GM18868 (cell line): ENCODE data around the gene FAM181A.

ENCODE experiments used
- ATAC-seq: cut with Tn5 transposase; IDR thresholded peaks from one replicate; pipeline ENCODE4 v1.9.1; 2021; ENCODE audit warnings: mild to moderate bottlenecking, moderate library complexity; ENCODE audit not compliant: unreplicated experiment

FAM181A gene

DNA sequence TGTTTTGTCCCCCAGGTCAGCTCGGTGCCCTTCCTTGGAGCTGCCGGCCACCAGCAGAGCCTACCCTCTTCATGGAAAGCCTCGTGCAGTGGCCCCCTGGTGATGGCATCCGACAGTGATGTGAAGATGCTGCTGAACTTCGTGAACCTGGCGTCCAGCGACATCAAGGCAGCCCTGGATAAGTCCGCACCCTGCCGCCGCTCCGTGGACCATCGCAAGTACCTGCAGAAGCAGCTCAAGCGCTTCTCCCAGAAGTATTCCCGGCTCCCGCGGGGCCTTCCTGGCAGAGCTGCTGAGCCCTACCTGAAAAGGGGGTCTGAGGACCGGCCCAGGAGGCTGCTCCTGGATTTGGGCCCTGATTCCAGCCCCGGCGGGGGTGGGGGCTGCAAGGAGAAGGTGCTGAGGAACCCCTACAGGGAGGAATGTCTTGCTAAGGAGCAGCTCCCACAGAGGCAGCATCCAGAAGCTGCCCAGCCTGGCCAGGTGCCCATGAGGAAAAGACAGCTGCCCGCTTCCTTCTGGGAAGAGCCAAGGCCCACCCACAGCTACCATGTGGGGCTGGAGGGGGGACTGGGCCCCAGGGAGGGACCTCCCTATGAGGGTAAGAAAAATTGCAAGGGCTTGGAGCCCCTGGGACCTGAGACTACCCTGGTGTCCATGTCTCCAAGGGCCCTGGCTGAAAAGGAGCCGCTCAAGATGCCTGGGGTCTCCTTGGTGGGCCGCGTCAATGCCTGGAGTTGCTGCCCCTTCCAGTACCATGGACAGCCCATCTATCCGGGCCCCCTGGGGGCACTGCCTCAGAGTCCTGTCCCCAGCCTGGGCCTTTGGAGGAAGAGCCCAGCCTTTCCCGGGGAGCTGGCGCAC, 1.3 kb downstream of the FAM181A start:
- ATAC-seq = no peak

DNA sequence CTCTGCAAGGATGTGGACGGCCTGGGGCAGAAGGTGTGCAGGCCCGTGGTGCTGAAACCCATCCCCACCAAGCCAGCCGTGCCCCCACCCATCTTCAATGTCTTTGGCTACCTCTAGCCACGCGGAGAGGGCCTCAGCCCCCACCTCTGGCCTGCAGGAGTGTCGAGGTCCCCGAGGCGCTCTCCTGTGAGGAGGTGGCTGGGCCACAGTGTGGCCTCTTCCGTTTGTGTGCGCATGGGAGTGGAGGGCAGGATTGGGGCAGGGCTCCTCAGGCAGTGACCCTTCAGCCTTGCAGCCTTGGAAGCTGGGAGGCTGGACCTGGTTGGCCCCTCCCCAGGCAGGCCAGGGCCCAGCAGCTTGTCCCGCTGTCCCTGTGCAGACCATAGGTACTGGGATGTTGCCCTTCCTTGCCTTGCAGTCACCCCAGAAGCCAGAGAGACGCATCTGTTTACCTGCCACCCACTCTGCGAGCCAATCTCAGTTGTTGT, 1.9 kb downstream of the FAM181A start:
- no peak for ATAC-seq

DNA sequence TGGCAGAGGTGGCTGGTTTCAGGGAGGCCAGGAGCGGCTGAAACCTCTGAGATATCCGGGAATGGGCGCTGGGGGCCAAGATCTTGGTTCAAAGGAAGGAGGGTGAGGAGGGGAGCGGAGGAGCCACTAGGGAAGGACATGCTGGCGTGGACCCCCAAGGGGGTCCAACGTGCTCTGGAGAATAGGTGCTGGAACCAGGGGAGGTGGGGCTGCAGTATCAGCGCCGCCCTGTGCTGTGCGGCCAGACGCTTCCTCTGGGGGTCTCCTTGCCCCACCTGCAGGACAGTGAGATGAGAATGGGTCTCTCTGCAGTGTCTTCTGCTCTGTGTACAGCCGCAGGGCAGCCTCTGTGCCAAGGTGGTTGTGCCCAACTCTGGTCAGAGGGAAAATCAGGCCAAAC, 2.5 kb downstream of the FAM181A start:
- ATAC-seq = no peak

DNA sequence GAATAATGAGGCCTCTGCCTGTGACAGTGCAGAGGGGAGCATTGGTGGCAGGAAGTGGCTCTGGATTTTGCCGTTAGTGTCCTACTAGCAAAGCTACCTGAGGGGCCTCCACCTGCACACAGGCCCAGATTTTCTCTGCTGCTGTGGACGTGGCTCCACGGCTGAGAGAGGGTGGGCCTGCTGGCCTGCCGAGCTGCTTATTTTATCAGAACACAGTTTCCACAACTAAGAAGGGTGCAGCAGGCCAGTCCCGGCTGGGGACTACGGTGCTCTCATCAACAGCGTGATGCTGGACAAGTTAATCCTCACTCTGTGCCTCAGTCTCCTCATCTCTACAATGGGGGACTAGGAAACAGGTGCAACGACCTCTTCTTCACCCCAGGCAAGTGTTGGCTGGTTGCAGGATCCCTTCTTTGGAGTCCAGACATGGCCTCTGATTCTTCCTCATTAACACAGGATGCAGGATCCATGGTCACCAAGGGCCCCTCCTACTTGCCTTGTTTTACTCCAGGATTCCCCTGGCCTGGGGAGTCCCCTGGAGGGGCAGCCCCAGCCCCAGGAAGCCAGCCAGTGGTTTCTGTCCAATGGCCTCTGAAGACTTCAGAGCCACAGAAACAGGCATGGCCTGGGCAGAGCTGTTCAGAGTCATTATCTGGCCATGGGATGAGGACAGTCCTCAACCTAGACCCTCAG, 3.3 kb downstream of the FAM181A start:
- ATAC-seq = no peak

DNA sequence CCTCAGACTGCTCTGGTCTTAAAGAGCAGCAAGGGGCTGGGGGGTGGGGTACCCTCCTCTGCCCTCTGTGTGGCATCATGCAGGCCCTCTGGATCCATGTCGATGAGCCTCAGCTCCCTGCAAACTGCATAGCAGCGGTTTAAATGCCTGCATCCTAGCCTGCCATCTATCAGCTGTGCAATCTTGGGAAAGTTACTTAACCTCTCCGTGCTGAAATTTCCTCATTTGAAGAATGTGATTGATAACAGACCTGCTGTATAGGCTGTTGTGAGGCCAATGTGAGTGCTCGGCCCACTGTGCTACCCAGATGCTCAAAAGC, 3.8 kb downstream of the FAM181A start:
- ATAC-seq = no peak

DNA sequence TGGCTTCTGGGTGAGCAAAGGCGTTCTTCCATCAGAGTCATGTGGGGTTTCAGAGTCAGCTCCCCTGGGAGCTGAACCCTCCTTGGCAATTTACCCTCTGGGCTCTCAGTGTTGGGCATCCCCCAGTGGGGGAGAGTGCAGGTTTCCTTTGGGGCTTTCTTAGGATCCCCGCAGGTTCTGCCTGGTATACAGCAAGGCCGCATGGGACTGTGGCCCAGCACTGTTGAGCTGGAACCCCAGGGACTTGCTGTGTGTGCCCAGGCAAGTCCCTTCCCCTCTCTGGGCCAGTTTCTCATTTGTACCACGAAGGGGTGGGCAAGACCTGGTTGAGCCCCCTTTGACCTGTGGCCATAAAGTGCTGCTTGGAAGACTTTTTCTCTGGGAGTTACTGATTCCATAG, 5.5 kb downstream of the FAM181A start:
- no peak for ATAC-seq

DNA sequence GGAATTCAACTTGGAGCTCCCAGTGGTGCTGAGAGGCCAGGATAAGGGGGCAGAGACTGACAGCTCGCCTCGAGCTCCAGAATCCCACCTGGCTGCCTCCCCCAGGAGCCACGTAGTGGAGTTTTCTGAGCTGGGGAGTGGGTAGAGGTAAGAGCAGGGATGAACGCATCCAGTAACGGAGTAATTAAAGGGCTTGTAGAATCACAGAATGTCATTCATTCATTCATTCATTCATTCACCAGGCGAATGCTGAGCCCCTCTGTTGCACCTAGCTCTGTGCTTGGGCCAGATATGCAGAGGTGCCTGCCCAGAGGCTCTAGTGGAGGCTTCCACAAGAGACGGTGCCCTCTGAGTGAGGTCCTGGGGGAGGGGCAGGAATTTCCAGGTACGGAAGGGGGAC, 8.1 kb downstream of the FAM181A start:
- no peak for ATAC-seq

DNA sequence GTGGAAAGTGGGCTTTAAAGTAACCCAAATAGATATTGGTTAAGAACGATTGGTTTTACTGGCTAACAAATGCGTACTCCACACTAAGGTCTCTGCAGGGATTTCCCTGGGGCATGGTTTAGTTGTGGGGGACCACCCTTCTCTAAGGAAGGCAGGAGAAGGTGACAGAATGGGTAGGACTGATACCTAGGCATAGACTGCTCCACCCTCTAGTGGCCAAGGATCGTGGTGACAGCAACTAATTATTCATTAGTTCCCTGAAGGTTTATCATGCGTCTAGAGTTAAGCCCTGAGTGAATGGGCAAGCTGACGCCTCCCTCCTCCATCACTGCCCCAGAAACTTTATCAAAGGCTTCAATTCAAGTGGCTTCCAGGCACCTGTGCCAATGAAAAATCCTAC, 9.1 kb downstream of the FAM181A start:
- ATAC-seq = no peak

DNA sequence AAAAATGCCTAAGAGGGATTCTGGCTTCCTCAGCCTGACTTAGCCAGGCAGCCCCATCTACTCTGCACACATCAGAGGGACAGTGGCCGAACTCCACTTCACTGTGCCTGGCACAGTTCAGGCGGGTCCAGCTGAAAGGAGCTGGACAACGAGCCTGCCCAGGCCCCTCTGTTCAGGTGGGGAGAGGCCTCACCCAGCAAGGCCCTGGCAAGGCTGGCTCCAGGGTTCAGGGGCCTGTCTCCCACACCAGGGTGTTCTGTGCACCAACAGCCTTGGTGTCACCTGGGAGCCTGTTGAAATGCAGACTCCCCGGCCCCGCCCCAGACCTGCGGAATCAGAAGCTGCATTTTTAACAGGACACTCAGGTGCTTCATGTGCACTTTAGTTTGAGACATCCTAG, 9.8 kb downstream of the FAM181A start:
- no peak for ATAC-seq

DNA sequence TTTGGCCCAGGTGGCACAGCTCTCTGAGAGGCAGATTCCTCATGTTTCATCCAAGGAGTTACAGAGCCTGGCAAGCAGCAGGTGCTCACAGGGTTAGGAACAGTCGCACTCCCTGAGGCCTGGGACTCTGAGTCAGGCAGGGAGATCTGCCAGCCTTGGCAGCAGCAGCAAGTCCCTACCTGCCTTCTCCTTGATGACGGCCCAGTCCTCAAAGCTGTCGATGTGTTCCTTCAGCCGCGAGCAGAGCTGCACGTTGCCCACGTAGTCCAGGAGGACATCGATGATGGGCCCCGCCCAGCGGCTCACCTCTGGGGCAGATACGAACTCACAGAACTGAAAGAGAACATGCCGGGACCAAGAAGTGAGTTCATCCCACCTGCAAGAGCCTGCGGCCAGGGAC, 10.4 kb downstream of the FAM181A start:
- ATAC-seq = no peak

DNA sequence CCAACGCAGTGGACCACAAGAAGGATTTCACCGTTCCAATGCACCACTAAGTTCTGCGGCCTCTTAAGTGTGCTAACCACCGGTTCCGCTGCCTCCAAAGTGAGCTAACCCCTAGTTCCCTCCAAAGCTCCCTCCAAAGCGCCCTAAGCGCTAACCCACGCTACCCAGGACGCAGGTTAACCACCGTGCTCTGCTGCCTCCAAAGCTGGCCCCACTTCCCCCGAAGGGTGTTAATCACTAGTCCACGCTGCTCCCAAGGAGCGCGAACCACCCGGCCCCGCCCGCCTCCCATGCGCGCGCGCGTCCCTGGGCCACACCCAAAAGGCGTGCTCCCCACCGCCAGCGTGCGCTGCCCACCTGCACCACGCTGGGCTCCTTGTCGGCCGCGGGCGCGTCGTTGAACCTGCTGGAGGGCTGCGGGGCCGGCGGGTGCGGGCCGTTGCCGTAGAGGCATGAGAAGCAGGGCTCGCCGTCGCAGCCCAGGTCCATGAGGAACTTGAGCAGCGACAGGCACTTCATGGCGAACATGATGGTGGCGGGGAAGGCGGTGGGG, 11.7 kb downstream of the FAM181A start:
- no peak for ATAC-seq

DNA sequence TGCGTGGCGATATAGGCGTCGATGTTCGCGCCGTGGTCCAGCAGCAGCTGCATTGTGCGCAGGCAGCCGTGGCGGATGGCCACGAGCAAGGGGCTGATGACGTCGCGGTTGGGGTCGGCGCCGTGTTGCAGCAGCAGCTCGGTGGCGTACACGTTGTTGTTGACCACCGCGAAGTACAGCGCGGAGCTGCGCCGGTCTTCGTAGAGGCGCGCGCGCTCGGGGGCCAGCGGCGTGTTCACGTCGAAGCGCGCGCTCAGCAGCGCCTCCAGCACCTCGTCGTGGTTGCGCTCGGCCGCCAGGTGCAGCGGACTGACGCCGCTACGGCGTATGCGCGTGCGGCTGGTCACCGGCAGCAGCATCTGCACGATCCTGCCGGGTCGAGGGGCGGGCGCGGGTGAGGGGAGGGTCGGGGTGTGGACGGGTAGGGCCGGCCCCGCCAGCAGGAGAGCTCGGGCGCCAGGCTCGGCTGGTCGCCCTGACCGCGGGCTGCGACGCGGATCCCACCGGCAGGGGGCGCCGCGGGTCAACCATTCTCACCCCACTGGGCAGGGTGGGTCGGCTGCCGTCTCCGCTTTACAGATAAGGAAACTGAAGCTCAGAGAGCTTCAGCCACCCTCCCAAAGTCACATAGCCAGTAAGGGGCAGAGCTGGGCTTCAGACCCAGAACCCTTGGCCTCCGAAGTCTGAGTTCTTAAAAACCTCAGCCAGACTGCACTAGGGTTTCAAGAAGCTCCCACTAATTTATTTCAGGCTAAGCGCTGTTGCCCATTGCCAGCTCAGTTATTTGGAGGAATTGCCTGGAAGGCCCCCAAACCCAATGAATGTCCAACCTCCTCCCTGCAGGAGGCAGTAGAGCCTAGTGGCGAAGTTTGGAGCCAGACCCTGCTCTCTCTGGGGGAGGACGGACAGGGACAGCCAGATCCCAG, 12.4 kb downstream of the FAM181A start:
- peak; percentile 93 for ATAC-seq

DNA sequence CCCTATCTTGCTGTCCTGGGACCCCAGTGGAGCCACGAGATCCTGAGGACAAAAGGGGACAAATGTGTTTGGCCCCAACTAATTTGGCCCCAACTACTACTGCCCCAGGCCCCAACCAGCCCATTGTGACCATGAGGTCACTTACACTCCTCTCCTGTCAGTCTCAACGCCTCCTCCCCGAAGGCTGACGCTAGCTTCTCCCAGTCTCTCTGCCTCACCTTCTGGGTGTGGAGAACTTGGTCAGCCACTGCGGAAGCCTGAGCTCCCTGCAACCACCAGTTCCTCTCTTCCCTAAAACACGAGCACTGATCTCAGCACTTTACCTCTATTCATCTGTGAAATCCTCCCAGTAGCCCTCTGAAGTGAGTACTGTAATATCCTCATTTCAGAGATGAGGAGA, 13.3 kb downstream of the FAM181A start:
- ATAC-seq = no peak

DNA sequence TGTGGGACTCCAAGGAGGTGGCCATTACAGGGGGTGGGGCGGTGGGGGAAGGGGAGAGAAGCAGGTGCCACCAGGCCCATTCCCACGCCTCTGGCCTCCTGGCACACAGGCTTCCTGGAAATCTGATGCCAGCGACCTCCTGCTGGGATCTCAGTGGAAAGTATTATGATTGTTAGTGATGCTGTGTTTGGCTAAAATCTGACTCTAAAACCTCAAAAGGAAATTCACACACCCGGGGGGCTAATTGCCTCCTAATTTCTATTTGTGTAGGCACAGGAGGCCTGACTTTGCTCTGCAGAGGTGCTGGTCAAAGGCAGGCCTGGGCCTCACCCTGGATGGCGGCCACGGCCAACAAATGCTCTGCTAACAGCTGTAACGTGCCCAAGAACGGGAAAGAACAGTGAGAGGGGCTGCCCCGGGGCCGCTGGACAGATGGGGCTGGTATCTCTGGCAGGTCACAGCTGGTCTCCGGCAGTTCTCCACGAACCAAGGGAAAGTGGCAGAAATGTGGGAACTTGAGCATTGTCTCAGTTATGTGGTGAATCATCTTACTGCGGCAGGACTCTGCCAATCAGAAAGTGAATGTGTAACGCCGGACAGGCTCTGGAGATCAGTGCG, 14.3 kb downstream of the FAM181A start:
- ATAC-seq = no peak

DNA sequence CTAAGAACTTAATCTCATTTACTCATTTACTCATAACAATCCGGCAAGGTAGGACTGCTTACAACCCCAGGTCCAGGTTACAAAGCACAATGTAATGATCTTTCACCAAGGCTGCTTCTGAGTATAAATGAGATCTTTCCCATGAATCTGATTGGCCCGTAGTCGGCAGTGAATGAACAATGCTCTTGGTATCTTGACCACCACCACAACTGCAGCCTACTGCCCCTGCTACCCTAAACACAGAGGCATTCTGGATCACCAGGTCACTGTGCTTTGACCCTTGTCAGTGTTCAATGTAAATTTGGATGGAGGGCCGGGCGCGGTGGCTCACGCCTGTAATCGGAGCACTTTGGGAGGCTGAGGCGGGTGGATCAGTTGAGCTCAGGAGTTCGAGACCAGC, 15.9 kb downstream of the FAM181A start:
- ATAC-seq = no peak

DNA sequence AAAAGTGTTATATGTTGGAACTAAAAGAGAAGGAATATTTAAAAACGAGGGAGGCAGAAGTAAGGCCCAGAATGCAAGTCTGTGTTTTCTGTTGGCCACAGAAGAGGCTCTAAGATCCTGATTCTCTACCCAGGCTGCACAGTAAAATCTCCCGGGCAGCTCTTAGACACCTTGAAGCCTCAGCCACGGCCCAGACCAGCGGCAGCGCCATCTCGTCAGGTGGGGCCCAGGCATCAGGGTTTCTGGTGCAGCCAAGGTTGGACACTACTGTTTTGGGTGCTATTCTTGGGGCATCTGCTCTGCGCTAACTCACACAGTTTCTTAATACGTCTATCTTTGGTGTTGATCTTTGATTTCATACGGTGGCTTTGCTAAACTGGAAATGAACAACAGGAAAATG, 16.8 kb downstream of the FAM181A start:
- no peak for ATAC-seq

DNA sequence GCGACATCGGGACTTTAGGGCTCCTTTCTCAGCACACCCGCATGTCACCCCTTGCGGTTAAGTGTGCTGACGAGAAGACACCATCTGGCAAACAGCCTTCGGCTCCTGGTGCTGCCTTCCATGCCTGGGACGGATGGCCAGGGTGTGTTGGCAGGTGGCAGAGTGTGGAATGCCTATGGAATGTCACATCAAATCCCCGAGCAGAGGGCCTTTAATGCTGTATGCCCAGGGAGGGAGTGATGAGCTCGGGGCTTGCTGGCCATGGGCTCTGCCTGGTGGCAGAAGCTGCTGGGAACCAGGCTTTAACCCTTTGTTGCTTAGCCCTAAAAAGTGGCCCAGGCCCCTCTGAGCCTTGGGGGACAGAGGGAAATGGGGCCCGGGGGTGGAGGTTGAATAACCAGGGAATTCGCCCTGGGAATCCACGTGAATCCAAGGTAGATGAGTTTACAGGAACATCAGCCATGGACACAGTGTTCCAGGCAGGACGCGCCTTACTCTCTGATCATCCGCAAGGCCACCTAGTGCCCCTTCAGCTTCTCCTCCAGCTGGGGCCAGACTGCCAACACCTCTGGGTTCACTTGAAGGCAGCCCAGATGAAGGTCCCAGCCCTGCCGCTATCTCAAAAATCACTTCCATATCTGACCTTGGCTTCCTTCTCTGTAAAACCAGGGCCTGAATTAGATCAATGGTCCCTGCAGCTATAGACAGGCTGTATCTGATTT, 17.4 kb downstream of the FAM181A start:
- ATAC-seq = no peak

DNA sequence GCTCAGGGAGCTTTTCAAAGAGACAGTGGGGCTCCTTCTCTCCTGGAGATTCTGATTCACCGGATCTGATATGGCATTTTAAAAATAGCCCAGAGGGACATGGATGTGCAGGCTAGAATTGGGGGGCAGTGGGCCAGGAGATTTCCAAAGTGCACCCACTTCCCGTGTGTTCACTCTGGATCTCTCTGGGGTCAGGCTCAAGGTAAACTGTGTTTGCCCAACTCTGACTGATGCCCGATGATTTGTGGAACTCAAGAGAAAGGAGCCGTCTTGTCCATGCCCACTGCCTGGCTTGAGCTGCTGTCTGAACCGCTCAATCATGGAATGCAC, 17.9 kb downstream of the FAM181A start:
- ATAC-seq = no peak

DNA sequence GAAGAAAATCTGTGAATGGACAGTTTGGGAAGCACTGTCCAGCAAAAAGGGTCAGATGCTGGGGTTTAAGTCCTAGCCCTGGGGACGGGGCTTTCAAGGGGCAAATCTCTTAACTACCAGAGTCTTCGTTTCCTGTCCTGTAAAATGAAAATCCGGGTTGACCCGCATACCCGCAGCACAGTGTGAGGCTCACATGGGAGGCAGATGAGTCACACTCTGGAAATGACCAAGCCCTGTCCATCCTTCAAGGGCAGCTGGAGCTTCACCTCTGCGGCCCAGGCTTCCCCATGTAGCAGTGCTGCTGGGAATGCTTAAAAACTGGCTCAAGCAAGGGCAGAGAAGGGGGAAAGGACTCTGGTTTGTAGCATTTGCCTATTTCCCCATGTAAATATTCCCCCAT, 19.0 kb downstream of the FAM181A start:
- no peak for ATAC-seq

DNA sequence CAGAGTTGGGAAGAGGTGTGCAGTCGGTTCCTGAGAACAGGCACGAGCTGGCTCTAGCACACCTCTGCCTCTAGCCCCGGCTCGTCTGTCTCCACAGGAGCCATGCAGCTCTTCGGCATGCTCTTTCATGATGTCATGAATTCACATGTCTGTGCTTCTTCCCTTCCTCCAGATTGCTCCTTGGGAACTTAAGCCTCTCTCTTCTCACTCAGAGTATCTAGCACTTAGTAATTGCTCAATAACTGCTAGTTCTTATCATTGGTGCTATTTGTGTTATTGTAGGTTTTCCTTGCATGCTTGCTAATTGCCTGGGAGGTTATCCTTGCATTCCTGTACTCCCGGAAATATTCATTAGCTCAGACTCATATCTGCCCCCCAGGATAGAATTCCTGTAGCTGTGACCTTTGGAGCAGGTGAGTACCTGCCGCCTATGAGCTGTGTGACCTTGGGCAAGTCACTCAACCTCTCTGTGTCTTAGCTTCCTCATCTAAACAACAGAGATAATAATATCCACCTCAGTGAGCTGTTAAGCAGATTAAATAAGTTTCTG, 19.5 kb downstream of the FAM181A start:
- ATAC-seq = no peak
